Activated CD4-positive, alpha-beta T cell treated with anti-CD3 and anti-CD28 coated beads, Interleukin-2, Interleukin-6, amounts not matched to agents 100 ng/mL and 50 ng/mL, durations not matched to agents 16 hours and 8 hours (primary cell): ENCODE measurements around the gene KEL.

Experiments used
- DNase-seq: peaks from one replicate; pipeline ENCODE4 v3.0.0-alpha.2; 2020

KEL gene

GRCh38 chr7:142896741-142897379, 65.3 kb downstream of the KEL start:
- no peak for DNase-seq

- DNase-seq = no peak
Observed at GRCh38 chr7:142896151-142896550, 66.0 kb downstream of the KEL start.

GRCh38 chr7:142894985-142895593, 67.1 kb downstream of the KEL start:
- DNase-seq = no peak

GRCh38 chr7:142894112-142894984, 67.8 kb downstream of the KEL start:
- DNase-seq = no peak

GRCh38 chr7:142892951-142893350, 69.2 kb downstream of the KEL start:
- no peak for DNase-seq

- no peak for DNase-seq
Observed at GRCh38 chr7:142891490-142892082, 70.6 kb downstream of the KEL start.
